Stomach (tissue), 4 donors: ENCODE measurements around the gene ZMIZ1.

Source experiments
- CTCF ChIP-seq, 7 experiments: fragments of 450-650 bp in 4 of 7; fragments of 200-600 bp in 3 of 7; sonication (generic) in 3 of 7; IDR thresholded peaks; one replicate each; pipeline ENCODE4 v1.5.1; 2016 to 2019; ENCODE audit warnings: antibody characterized with exemption in 7 of 7, control low read depth in 2 of 7, mild to moderate bottlenecking in 1 of 7
- POLR2AphosphoS5 ChIP-seq, 3 donors: sonication (generic); formaldehyde crosslinking; IDR thresholded peaks; one replicate each; pipeline ENCODE4 v1.6.1; 2016; ENCODE audit warnings: antibody characterized with exemption in 3 of 3

GRCh38 chr10:79211616-79212015 lies 142.8 kb downstream of the ZMIZ1 start:
- TF ChIP-seq POLR2AphosphoS5 (IDR thresholded peaks at IDR 0.05) (no peak), CTCF (IDR thresholded peaks at IDR 0.05) (no peak)
